ENCODE results near the gene FAM168B.

FAM168B gene

DNA sequence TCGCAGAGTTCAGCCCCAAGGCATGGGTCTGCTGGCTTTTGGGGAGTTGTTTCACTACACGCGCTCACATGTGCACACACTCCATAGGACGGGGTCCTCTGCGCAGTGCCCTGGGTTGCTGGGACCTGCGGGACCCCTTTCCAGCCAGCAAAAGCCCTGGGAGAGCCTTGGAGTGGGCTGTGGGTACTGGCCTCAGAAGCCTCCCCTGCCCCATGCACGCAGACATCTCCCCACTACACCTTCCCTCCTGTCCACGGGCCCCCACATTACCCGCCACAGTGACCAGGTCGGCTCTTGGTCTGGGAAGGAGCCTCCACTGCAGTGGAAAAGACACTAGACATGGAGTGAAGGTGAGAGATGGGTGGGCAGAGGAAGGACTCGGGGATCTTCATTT is 48.5 kb downstream of the FAM168B start:
- in situ Hi-C loops (cut with HindIII; ENCODE audit: low pct_ligation_motif_present, low sequenced_read_pairs): no loop called here
- H3K36me3 ChIP-seq (replicated peaks): peaks cover 29% of the 10 kb centered on the region
- H3K4me3 ChIP-seq (ENCODE audit: low read depth, low read length): no peak overlapping the region
- DNase-seq: no peak
- peaks cover 5% of the 10 kb centered on the region for H3K27me3 ChIP-seq (replicated peaks)
- no peak overlapping the region for H3K27ac ChIP-seq
- TF ChIP-seq, protein P1, sequence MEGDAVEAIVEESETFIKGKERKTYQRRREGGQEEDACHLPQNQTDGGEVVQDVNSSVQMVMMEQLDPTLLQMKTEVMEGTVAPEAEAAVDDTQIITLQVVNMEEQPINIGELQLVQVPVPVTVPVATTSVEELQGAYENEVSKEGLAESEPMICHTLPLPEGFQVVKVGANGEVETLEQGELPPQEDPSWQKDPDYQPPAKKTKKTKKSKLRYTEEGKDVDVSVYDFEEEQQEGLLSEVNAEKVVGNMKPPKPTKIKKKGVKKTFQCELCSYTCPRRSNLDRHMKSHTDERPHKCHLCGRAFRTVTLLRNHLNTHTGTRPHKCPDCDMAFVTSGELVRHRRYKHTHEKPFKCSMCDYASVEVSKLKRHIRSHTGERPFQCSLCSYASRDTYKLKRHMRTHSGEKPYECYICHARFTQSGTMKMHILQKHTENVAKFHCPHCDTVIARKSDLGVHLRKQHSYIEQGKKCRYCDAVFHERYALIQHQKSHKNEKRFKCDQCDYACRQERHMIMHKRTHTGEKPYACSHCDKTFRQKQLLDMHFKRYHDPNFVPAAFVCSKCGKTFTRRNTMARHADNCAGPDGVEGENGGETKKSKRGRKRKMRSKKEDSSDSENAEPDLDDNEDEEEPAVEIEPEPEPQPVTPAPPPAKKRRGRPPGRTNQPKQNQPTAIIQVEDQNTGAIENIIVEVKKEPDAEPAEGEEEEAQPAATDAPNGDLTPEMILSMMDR (IDR thresholded peaks at IDR 0.05; ENCODE audit: low read depth, low read length, missing control alignments): no peak

DNA sequence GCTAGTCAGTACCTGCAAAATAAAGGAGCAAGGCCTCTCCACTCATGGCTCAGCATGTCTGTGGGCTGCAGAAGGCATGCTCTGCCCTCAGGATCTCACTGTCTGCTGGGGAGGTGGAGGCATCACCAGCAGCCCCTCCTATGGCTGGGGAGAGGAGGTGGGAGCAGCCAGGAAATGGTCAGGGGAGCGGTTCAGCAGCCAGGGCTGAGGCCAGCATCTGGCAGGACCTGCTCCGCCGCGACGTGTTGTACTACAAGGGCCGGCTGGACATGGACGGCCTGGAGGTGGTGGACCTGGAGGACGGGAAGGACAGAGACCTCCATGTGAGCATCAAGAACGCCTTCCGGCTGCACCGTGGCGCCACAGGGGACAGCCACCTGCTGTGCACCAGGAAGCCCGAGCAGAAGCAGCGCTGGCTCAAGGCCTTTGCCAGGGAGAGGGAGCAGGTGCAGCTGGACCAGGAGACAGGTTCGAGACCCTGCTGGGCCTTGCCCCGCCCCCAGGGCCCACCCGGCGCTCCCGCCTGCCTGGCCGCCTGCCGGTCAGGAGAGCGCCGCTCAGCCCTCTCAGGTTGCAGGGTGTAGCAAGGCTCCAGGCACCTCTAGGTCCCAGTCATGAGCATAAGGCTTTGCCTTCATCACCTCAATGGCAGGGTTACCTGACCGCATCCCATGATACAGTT is 49.0 kb downstream of the FAM168B start:
- TF ChIP-seq, protein P1 (IDR thresholded peaks at IDR 0.05; ENCODE audit: low read depth, low read length, missing control alignments): no peak
- Histone ChIP-seq H3K4me3 (ENCODE audit: low read depth, low read length) (no peak overlapping the region), H3K36me3 (replicated peaks) (peaks cover 25% of the 10 kb centered on the region), H3K27me3 (replicated peaks) (peaks cover 11% of the 10 kb centered on the region), H3K27ac (no peak overlapping the region)
- in situ Hi-C loops (cut with HindIII; ENCODE audit: low pct_ligation_motif_present, low sequenced_read_pairs): no loop called here
- DNase-seq: no peak

- in situ Hi-C loops (cut with HindIII; ENCODE audit: low pct_ligation_motif_present, low sequenced_read_pairs): no loop called here
- TF ChIP-seq, protein P1 (IDR thresholded peaks at IDR 0.05; ENCODE audit: low read depth, low read length, missing control alignments): no peak
- H3K27ac ChIP-seq: no peak overlapping the region
- H3K27me3 ChIP-seq (replicated peaks): peaks cover 13% of the 10 kb centered on the region
- DNase-seq: no peak
- H3K36me3 ChIP-seq (replicated peaks): peaks cover 17% of the 10 kb centered on the region
- H3K4me3 ChIP-seq (ENCODE audit: low read depth, low read length): no peak overlapping the region
Observed at GRCh38 chr2:131043199-131044074, 49.8 kb downstream of the FAM168B start.

DNA sequence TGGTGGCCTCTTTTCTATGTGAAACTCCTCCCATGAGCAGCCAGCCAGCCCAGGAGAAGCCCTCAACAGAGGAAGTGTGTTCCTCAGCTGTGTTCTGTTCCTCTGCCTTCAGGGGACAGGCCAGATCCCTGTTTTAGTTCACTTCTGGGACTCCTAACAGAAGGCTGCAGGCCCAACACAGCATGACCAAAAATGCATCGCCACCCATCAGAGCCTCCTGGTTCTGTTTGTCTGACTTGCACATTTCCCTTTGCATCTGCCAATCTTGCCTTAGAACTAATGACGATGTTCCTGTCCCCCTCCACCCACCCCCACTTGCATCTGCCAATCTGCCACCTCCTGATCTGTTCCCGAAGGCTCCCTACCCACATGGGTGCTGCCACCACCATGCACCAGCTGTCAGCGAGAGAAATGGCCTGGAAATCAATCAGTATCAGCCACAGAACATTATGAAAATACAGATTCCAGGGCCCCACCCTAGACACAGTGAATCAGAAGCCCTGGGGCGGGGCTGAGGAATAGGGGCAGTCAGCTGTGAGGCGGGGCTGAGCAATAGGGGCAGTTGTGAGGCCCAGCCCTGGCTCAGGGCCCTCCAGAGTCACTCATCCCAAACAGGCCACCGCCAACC is 51.0 kb downstream of the FAM168B start:
- peaks cover 11% of the 10 kb centered on the region for H3K36me3 ChIP-seq (replicated peaks)
- no peak for DNase-seq
- no peak overlapping the region for H3K4me3 ChIP-seq (ENCODE audit: low read depth, low read length)
- TF ChIP-seq, protein P1 (IDR thresholded peaks at IDR 0.05; ENCODE audit: low read depth, low read length, missing control alignments): no peak
- peaks cover 13% of the 10 kb centered on the region for H3K27me3 ChIP-seq (replicated peaks)
- H3K27ac ChIP-seq: no peak overlapping the region
- in situ Hi-C loops (cut with HindIII; ENCODE audit: low pct_ligation_motif_present, low sequenced_read_pairs): no loop called here

DNA sequence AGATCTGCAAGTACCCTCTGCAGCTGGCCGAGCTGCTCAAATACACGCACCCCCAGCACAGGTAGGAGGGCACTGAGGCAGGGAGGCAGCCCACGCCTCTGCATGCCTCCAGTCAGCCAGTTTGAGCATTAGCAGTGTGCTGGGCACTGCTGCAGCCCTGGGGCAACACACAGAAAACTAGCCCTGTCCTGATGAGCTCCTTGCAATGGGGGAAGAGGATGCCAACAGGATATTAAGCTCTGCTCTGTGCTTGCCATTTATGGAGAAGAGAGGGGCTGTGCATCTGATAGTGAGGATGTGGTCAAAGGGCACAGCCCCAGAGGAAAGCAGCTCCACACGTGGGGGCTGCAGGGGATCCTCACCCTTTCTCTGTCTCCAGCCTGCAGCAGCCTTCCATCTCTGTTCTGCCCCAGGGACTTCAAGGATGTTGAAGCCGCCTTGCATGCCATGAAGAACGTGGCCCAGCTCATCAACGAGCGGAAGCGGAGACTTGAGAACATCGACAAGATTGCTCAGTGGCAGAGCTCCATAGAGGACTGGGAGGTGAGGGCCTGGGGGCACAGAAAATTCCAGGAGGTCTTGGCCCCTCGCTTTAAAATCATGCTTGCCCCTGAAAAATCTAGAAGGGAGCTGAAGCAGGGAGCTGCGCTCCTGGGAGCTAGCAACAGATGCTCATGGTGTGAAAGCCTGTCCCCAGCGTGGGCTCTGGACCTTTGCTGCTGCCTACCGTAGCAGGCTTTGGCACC is 51.7 kb downstream of the FAM168B start:
- no peak overlapping the region for H3K27ac ChIP-seq
- no peak overlapping the region for H3K4me3 ChIP-seq (ENCODE audit: low read depth, low read length)
- peaks cover 17% of the 10 kb centered on the region for H3K27me3 ChIP-seq (replicated peaks)
- DNase-seq: no peak
- in situ Hi-C loops (cut with HindIII; ENCODE audit: low pct_ligation_motif_present, low sequenced_read_pairs): no loop called here
- H3K36me3 ChIP-seq (replicated peaks): peaks cover 4% of the 10 kb centered on the region
- TF ChIP-seq, protein P1 (IDR thresholded peaks at IDR 0.05; ENCODE audit: low read depth, low read length, missing control alignments): no peak
